Suprapubic skin (tissue), 4 donors: Measurements from ENCODE around the gene LARP4B. TPM values are rescaled to one million over a fixed set of nuclear protein-coding genes. Genes with fewer than 3 reads are reported as not detected.

Experiments used
- DNase-seq, 2 donors: peaks; one replicate each; pipeline ENCODE4 v3.0.0-alpha.2; 2019; ENCODE audit warnings: low spot score in 2 of 2
- H3K27ac ChIP-seq: fragments of 200-600 bp; sonication (generic); one replicate; pipeline ENCODE4 v1.5.1; 2019
- H3K27me3 ChIP-seq: fragments of 200-600 bp; sonication (generic); one replicate; pipeline ENCODE4 v1.5.1; 2019
- H3K36me3 ChIP-seq: fragments of 200-600 bp; sonication (generic); one replicate; pipeline ENCODE4 v1.5.1; 2019
- H3K4me1 ChIP-seq: fragments of 200-600 bp; sonication (generic); one replicate; pipeline ENCODE4 v1.5.1; 2019
- H3K4me3 ChIP-seq: fragments of 200-600 bp; sonication (generic); one replicate; pipeline ENCODE4 v1.5.1; 2019; ENCODE audit warnings: mild to moderate bottlenecking
- H3K9me3 ChIP-seq: fragments of 200-600 bp; sonication (generic); one replicate; pipeline ENCODE4 v1.5.1; 2019
- CTCF ChIP-seq, 2 donors: fragments of 200-600 bp in 1 of 2; fragments of 450-650 bp in 1 of 2; sonication (generic) in 1 of 2; IDR thresholded peaks; one replicate each; pipeline ENCODE4 v1.5.1; 2016 to 2019; ENCODE audit warnings: antibody characterized with exemption in 2 of 2, mild to moderate bottlenecking in 1 of 2, moderate library complexity in 1 of 2
- EP300 ChIP-seq: sonication (generic); formaldehyde crosslinking; IDR thresholded peaks from one replicate; pipeline ENCODE4 v1.6.1; 2017; ENCODE audit warnings: antibody characterized with exemption
- POLR2A ChIP-seq, 2 donors: fragments of 450-650 bp; IDR thresholded peaks; one replicate each; pipeline ENCODE4 v1.6.1; 2017; ENCODE audit warnings: antibody characterized with exemption in 2 of 2, mild to moderate bottlenecking in 2 of 2, moderate library complexity in 2 of 2
- POLR2AphosphoS5 ChIP-seq, 3 donors: sonication (generic); formaldehyde crosslinking; IDR thresholded peaks; one replicate each; pipeline ENCODE4 v1.6.1; 2017; ENCODE audit warnings: antibody characterized with exemption in 3 of 3
- WGBS: methylation state at CpG from one replicate; pipeline ENCODE4 v1.1.5; 2018; 5-methylcytosine and 5-hydroxymethylcytosine counted together
- total RNA-seq, 4 donors: library from RNA; depleted of rRNA; stranded (reverse); fragments of >200 nt; gene quantifications; one replicate each; pipeline ENCODE4 v1.1.0, GENCODE V29; 2016

LARP4B gene
- 100 to 1,000 TPM in 1 of 4 donors, 10 to 100 TPM in 3; 53.5 to 100 (median 69.7) TPM for total RNA-seq

- Histone ChIP-seq H3K36me3 (peaks cover 1% of the 10 kb centered on the region), H3K4me3 (peak within 1 kb of the TSS; percentile 87), H3K9me3 (no peaks in the 10 kb centered on the region), H3K4me1 (peaks cover 43% of the 10 kb centered on the region), H3K27ac (peak within 1 kb of the TSS; percentile 98), H3K27me3 (no peaks in the 10 kb centered on the region)
- WGBS, result no CpG with 5 or more reads among the region's 137 CpGs
- peak; percentile 97 to 98 for DNase-seq
- TF ChIP-seq POLR2AphosphoS5 (IDR thresholded peaks at IDR 0.05) (peak in 2 of 3 donors; percentile 72 to 82), EP300 (no peak), POLR2A (IDR thresholded peaks at IDR 0.05) (peak; percentile 19 to 80)
Measured at GRCh38 chr10:931326-932318, at the start of gene LARP4B. LARP4B (minus strand) TSS chr10:931705; CDS start chr10:885721, 45,984 bp downstream.

GRCh38 chr10:980468-981093 lies 49.1 kb upstream of the LARP4B start:
- WGBS, result 94% methylated on average over 5 of the region's 5 CpGs
- TF ChIP-seq CTCF (IDR thresholded peaks at IDR 0.05), result no peak
- TF ChIP-seq POLR2A (IDR thresholded peaks at IDR 0.05), result no peak
- no peak for TF ChIP-seq POLR2AphosphoS5 (IDR thresholded peaks at IDR 0.05)
- no peak for TF ChIP-seq EP300
- Histone ChIP-seq H3K36me3 (no peaks in the 10 kb centered on the region), H3K27me3 (no peaks in the 10 kb centered on the region), H3K4me3 (no peak overlapping the region), H3K9me3 (peaks cover 26% of the 10 kb centered on the region), H3K27ac (no peak overlapping the region), H3K4me1 (no peaks in the 10 kb centered on the region)
- DNase-seq, result no peak

- no peak for TF ChIP-seq POLR2A (IDR thresholded peaks at IDR 0.05)
- no peak for TF ChIP-seq EP300
- no peak for DNase-seq
- Histone ChIP-seq H3K4me3 (no peak overlapping the region), H3K27me3 (no peaks in the 10 kb centered on the region), H3K9me3 (peaks cover 26% of the 10 kb centered on the region), H3K27ac (no peak overlapping the region), H3K36me3 (no peaks in the 10 kb centered on the region), H3K4me1 (no peaks in the 10 kb centered on the region)
- WGBS, result 94% methylated on average over 2 of the region's 2 CpGs
Measured at GRCh38 chr10:978826-979421, 47.4 kb upstream of the LARP4B start.

- DNase-seq, result no peak
- WGBS, result 92% methylated on average over 22 of the region's 22 CpGs
- Histone ChIP-seq H3K27me3 (no peaks in the 10 kb centered on the region), H3K27ac (no peak overlapping the region), H3K9me3 (peaks cover 26% of the 10 kb centered on the region), H3K4me3 (no peak overlapping the region), H3K4me1 (no peaks in the 10 kb centered on the region), H3K36me3 (no peaks in the 10 kb centered on the region)
- TF ChIP-seq POLR2AphosphoS5 (IDR thresholded peaks at IDR 0.05) (no peak), CTCF (IDR thresholded peaks at IDR 0.05) (no peak), POLR2A (IDR thresholded peaks at IDR 0.05) (no peak), EP300 (no peak)
Measured at GRCh38 chr10:976316-976715, 44.8 kb upstream of the LARP4B start.

- 91% methylated on average over 5 of the region's 5 CpGs for WGBS
- H3K27me3 ChIP-seq, result no peaks in the 10 kb centered on the region
- H3K9me3 ChIP-seq, result peaks cover 18% of the 10 kb centered on the region
- H3K4me3 ChIP-seq, result no peak overlapping the region
- H3K36me3 ChIP-seq, result no peaks in the 10 kb centered on the region
- H3K4me1 ChIP-seq, result peaks cover 5% of the 10 kb centered on the region
- no peak for DNase-seq
- TF ChIP-seq EP300 (no peak), POLR2A (IDR thresholded peaks at IDR 0.05) (no peak), CTCF (IDR thresholded peaks at IDR 0.05) (no peak), POLR2AphosphoS5 (IDR thresholded peaks at IDR 0.05) (no peak)
- no peak overlapping the region for H3K27ac ChIP-seq
Measured at GRCh38 chr10:974785-975074, 43.2 kb upstream of the LARP4B start.
